SIG-M5 (cell line): Measurements from ENCODE around the gene TNK1.
"Not testable (repeated sequence)": the region's sequence is repeated elsewhere in the genome, so short reads cannot be mapped to it uniquely, and the experiment has no call there.

Experiments used
- DNase-seq: peaks from one replicate; lab custom pipeline; 2025; lab: John Stamatoyannopoulos, UW

The TNK1 gene

DNA sequence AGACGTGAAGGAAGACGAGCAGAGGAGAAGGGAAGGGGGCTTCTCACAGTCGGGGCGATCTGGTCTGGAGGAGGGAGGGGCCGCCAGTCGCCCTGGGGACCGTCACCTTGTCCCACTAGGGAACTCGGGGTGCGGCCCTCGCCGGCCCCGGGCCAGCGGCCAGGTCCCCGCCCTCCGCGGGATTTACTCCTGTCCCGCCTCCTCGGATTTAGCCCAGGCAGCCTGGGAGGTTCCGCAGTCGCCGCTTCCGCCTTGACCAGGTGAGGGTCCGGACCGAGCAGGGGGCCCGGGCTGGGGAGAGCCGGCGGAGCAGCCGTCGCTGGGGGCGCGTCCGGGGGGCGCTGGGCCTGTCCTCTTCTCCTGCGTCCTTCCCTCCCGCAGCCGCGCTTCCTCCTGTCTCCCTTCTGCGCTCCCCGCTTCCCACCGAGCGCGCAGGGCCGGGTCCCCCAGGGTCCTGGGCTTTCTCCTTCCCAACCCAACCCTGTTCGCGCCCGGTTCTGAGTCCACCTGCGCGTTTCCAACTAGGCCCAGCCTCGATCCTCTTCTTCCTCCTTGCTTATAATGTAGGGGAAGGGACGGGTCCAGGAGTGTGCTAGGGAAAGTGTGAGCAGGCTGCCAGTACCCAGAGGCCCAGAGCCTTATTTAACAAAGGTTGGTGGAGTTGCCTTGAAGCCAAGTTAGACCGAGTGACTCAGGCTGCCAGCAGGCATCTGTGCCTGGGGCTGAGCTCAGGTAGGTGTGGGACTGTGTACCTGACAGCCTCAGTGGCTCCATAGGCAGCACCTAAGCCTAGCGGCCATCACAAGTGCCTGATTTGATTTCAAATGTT lies at the start of gene TNK1:
TNK1 (plus strand) TSS at position 235 of the 829 bp plus-strand sequence. CDS start 1,838 bp downstream, outside the sequence.
- no peak for DNase-seq

- DNase-seq: no peak
Measured at GRCh38 chr17:7332111-7332510, 48.8 kb upstream of the TNK1 start.

GRCh38 chr17:7332600-7333069 lies 48.3 kb upstream of the TNK1 start:
- DNase-seq: not testable (repeated sequence)

DNA sequence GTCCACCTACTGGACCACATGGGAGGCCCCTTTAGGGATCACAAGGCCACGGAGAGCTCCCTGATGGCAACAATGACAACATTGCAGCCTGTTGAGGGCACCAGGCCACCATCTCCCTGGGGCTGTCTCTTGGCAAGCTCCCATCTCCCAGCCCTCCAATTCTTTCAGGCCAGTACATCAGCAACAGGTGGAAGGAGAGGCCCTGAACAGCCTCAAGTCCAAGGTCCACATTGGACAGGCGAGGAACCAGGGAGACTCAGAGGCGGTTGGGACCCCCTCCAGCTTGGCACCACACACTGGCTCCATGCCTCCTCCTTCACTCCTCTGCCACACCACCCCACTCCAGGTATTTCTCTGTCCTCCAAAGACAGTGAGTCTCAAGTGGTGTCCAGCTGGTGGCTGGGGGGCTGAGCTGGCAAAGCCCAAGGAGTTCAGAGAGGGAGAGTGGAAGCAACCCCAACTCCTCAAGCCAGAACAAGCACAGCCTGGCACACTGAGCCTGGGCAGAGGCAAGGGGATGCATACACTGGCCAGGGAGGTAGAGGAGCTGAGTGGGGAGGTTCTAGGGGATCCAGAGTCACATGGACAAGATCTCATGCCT lies 45.9 kb upstream of the TNK1 start:
- no peak for DNase-seq

DNA sequence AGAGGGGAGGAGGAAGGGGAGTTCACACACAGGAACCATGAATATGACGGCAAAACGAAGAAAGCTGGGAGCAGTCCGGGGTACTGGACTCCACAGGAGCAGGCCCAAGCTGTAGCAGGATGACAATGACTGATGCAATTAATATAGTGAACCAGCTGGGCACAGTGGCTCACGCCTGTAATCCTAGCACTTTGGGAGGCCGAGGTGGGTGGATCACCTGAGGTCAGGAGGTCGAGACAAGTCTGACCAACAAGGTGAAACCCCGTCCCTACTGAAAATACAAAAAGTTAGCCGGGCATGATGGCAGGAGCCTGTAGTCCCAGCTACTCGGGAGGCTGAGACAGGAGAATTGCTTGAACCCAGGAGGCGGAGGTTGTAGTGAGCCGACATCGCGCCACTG lies 45.1 kb upstream of the TNK1 start:
- not testable (repeated sequence) for DNase-seq

DNA sequence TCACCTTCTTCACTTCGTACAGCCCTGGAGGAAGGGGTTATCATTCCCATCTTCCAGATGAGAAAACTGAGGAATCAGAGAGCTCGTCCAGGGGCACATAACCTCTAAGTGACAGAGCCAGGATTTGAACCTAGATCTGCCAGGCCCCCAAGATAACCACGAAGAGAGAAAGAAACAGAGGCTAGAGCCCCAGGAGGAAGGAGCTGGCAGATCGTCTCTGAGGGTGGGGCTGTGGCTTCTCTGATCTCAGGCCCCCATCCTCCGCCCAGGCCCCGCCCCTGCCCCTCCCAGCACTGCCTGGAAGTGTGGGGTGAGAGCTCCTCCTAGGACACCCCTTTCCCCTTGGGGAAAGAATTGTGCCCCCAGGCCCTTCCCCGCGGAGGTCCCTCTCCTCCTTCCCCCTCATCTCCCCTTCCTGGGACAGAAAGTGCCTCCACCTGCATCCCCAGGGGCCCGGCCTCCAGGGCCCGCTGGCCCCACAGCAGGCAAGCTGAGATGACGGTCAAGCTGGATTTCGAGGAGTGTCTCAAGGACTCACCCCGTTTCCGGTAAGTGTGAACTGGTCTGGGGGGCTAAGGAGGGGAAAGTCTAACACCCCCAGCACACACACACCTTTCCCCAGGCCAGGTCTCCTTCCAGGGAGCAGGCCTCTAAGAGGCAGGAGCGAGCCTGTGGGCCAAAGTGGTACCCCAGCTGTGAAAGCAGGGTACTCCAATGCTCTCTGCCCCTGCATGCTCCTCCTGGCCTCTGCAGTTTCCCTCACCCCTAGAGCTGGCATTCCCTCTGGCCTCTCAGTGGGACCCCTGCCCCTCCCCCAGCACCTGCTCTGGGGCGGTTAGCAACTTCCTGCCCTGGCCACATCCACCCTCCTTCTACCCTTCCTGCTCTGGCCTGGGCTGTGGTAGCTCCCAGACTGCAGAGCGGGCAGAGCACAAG lies 44.4 kb upstream of the TNK1 start, which contains the start of gene ACAP1:
ACAP1 (plus strand) TSS at position 290 of the 936 bp plus-strand sequence; CDS start at position 496, 206 bp downstream.
- DNase-seq: no peak

- DNase-seq: not testable (repeated sequence)
Measured at GRCh38 chr17:7337600-7337999, 43.3 kb upstream of the TNK1 start.

- no peak for DNase-seq
Measured at GRCh38 chr17:7340179-7340578, 40.7 kb upstream of the TNK1 start.

GRCh38 chr17:7341842-7342241 lies 39.0 kb upstream of the TNK1 start:
- no peak for DNase-seq

- no peak for DNase-seq
Measured at GRCh38 chr17:7343250-7343649, 37.6 kb upstream of the TNK1 start.

DNA sequence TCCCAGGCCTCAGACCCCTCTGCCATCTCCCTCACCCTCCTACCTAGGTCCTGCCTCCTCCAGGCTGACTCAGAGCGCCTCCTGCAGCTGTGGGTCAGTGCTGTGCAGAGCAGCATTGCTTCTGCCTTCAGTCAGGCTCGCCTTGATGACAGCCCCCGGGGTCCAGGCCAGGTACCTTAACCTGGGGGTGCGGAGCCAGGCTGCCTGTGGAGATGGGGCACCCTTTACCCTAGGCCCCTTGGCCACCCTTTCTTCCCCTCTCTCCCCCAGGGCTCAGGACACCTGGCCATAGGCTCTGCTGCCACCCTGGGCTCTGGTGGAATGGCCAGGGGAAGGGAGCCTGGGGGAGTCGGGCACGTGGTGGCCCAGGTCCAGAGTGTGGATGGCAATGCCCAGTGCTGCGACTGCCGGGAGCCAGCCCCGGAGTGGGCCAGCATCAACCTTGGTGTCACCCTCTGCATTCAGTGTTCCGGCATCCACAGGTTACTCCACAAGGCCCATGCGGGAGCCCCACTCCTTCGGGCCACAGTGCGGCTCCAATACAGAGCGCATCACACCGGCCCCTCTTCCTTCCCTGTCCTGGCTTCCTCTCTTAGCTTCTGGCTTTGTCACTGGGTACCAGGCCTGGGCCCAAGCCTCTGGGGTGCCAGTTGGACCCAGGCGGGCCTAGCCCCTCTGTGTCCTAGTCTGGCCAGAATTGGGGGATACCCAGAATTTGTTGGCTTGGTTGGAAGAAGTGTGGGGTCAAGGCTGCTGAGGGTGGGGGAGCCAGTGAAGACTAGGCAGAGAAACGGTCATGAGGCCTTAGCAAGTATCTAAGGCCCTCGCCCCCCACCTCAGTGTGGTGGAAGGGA lies 33.9 kb upstream of the TNK1 start:
- no peak for DNase-seq

DNA sequence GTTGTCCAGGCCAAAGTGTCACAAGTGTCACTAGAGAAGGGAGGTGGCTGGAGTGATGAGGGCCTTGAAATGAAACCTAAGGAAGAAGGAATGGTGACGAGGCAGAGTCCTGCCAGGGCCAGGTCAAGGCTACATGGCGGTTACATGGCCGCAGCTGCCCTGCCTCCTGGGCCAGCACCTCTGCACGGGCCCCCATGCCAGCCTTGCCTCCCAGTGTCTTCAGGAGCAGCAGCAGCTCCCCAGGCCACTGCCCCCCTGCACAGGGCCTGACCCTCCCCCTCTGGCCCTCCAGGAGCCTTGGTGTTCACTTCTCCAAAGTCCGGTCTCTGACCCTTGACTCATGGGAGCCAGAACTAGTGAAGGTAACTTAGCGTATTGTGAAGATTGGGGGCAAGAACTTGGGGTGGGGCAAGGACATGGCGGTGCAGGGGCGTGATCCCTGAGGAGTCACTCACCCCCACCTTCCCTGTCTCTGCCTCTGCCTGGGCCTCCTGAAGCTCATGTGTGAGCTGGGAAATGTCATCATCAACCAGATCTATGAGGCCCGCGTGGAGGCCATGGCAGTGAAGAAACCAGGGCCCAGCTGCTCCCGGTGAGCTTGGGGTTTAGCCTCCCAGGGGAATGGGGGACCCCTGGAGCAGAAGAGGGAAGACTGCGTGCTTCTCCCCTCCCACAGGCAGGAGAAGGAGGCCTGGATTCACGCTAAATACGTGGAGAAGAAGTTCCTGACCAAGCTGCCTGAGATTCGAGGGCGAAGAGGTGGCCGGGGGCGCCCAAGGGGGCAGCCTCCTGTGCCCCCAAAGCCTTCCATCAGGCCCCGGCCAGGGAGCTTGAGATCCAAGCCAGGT lies 33.0 kb upstream of the TNK1 start:
- DNase-seq: no peak

GRCh38 chr17:7348478-7349242 lies 32.2 kb upstream of the TNK1 start:
- no peak for DNase-seq

DNA sequence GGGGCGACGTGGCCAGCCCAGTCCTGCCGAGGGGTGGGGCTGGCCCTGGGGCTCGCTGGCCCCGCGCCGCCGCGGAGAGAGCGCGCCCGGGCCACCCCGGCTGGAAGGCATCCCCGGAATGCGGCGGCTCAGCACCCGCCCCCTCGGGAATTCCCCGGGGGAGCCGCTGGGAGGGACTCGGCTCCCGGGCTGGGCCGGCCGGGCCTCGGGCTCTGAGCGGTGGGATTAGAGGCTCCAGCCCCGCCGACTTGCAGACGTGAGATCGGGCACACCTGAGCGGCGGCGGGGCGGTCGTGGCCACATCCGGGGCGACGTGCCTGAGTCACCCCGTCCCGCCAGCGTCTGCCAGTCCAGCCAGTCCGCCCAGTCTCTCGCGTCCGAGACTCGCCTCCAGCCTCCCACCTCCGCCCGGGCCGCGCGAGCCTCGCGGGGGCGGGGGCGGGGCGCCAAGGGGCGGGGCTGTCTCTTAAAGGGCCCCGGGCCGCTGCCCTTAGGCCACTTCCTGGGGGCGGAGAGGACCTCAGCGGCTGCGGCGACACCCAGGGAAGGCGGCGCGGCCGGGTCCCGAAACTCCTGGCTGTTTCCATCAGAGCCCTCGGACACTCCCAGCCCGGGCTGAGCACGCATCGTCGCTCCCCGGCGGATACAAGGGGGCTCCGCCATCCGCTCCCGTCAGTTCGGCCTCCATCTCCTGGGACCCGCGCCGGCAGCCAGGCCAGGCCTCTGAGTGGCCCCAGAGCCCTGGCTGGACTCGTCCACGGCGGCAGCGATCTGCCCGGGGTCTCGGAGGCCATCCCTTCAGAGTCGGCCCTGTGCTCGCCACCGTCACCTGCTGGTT lies 29.0 kb upstream of the TNK1 start, which contains the start of gene KCTD11:
KCTD11 (plus strand) TSS at position 498 of the 838 bp plus-strand sequence.
- DNase-seq: no peak

- DNase-seq: no peak
Measured at GRCh38 chr17:7352503-7352889, 28.4 kb upstream of the TNK1 start.

- DNase-seq: no peak
Measured at GRCh38 chr17:7352910-7353635, 27.8 kb upstream of the TNK1 start.

DNA sequence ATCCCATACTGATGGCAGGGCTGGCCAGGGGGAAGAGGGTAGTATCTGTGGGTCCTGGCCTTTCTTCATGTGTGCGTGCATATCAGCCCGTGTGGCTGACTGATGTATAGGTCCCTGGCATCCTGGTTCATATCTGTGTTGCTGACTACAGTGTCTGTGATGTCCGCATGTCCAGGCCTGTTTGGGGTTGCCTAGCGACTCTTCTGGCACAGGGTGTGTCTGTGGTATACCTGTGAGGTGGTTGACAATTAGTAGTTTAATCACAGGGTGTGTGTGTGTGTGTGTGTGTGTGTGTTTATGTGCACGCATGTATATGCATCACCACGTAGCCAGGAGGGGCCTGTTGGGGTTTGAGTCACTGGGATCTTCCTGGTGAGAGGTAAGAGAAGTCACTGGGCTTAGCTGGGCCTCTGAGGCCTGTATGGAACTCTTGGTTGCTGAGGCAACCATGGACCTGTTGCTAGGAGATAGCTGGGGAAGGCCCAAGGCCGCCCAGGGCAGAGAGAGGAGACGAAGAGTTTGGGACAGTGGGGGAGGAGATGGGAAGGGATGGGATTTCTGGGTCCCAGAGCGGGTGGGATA lies 26.5 kb upstream of the TNK1 start:
- no peak for DNase-seq
